Transverse colon (tissue), 4 donors: ENCODE results near the gene TPRKB.

Experiments used
- EP300 ChIP-seq: sonication (generic); formaldehyde crosslinking; IDR thresholded peaks from one replicate; pipeline ENCODE4 v1.6.1; 2017; ENCODE audit warnings: antibody characterized with exemption, low read depth
- POLR2AphosphoS5 ChIP-seq, 3 donors: sonication (generic); formaldehyde crosslinking; IDR thresholded peaks; one replicate each; pipeline ENCODE4 v1.6.1; 2016; ENCODE audit warnings: antibody characterized with exemption in 3 of 3
- TF ChIP-seq, protein P1 (sequence below), 5 experiments: fragments of 200-600 bp in 3 of 5; fragments of 450-650 bp in 2 of 5; sonication (generic) in 3 of 5; IDR thresholded peaks; 1 replicate in 2 of 5; 2 replicates in 3 of 5; pipeline ENCODE4 v1.5.1; 2016 to 2017; ENCODE audit warnings: antibody characterized with exemption in 5 of 5, inconsistent platforms in 3 of 5, mild to moderate bottlenecking in 2 of 5, moderate library complexity in 1 of 5

DNA sequence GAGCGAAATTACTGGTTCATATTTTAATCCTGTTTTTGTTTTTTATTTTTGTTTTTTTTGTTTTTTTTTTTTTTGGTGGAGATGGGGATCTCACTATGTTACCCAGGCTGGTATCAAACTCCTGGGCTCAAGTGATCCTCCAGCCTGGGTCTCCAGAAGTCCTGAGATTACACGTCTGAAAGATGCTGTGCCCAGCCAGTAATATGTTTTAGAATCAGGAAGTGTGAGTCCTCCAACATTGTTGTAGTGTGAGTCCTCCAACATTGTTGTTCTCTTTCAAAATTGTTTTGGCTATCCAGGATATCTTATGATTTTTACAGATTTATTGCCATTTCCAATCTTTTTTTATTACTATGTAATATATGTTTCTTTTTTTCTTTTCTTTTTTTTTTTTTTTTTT is 23.1 kb downstream of the TPRKB start:
- TF ChIP-seq, protein P1, sequence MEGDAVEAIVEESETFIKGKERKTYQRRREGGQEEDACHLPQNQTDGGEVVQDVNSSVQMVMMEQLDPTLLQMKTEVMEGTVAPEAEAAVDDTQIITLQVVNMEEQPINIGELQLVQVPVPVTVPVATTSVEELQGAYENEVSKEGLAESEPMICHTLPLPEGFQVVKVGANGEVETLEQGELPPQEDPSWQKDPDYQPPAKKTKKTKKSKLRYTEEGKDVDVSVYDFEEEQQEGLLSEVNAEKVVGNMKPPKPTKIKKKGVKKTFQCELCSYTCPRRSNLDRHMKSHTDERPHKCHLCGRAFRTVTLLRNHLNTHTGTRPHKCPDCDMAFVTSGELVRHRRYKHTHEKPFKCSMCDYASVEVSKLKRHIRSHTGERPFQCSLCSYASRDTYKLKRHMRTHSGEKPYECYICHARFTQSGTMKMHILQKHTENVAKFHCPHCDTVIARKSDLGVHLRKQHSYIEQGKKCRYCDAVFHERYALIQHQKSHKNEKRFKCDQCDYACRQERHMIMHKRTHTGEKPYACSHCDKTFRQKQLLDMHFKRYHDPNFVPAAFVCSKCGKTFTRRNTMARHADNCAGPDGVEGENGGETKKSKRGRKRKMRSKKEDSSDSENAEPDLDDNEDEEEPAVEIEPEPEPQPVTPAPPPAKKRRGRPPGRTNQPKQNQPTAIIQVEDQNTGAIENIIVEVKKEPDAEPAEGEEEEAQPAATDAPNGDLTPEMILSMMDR (IDR thresholded peaks at IDR 0.05), result no peak
- TF ChIP-seq EP300 (no peak), POLR2AphosphoS5 (IDR thresholded peaks at IDR 0.05) (no peak)
